Astrocyte (in vitro differentiated cells and primary cell): ENCODE measurements around the gene LOXHD1. TPM values are rescaled to one million over a fixed set of nuclear protein-coding genes. Genes with fewer than 3 reads are reported as not detected.
A peak's percentile ranks its signal among the peaks of the same experiment; 100 is the strongest.

ENCODE experiments used
- DNase-seq: peaks from one replicate; pipeline ENCODE4 v3.0.0-alpha.2; 2010; ENCODE audit warnings: low read depth
- FAIRE-seq: peaks from 2 replicates; lab custom pipeline; 2011; peaks lifted over from hg19 to GRCh38; lab: Jason Lieb, UNC
- H2AFZ ChIP-seq: 2 replicates; pipeline ENCODE4 v1.6.0; 2012; ENCODE audit warnings: low read depth, low read length, inconsistent platforms
- H3K27ac ChIP-seq: 2 replicates; pipeline ENCODE4 v1.5.1; 2011; ENCODE audit warnings: low read depth, low read length, inconsistent platforms
- H3K27me3 ChIP-seq: 2 replicates; pipeline ENCODE4 v1.6.0; 2011; ENCODE audit warnings: low read length, inconsistent platforms; ENCODE audit not compliant: insufficient read depth
- H3K36me3 ChIP-seq: 2 replicates; pipeline ENCODE4 v1.5.1; 2011; ENCODE audit warnings: low read length, inconsistent platforms; ENCODE audit not compliant: insufficient read depth
- H3K4me1 ChIP-seq: 2 replicates; pipeline ENCODE4 v1.5.1; 2011; ENCODE audit warnings: low read length, inconsistent platforms; ENCODE audit not compliant: insufficient read depth
- H3K4me2 ChIP-seq: 2 replicates; pipeline ENCODE4 v1.6.0; 2012; ENCODE audit warnings: low read length, inconsistent platforms
- H3K4me3 ChIP-seq: 2 replicates; pipeline ENCODE4 v1.5.1; 2011; ENCODE audit warnings: low read depth, mild to moderate bottlenecking, low read length, inconsistent platforms; ENCODE audit not compliant: insufficient read depth
- H3K79me2 ChIP-seq: 2 replicates; pipeline ENCODE4 v1.6.0; 2012; ENCODE audit warnings: mild to moderate bottlenecking, low read length, inconsistent platforms; ENCODE audit not compliant: insufficient read depth
- H3K9ac ChIP-seq: 2 replicates; pipeline ENCODE4 v1.6.0; 2012; ENCODE audit warnings: mild to moderate bottlenecking, low read length, inconsistent platforms
- H3K9me3 ChIP-seq: 2 replicates; pipeline ENCODE4 v1.5.1; 2012; ENCODE audit warnings: low read depth, mild to moderate bottlenecking, low read length, inconsistent platforms; ENCODE audit not compliant: insufficient read depth
- H4K20me1 ChIP-seq: 2 replicates; pipeline ENCODE4 v1.6.0; 2012; ENCODE audit warnings: low read length, inconsistent platforms; ENCODE audit not compliant: insufficient read depth
- H3K27ac Mint-ChIP-seq: one replicate; pipeline ENCODE4 v1.8.0; 2021; ENCODE audit warnings: mild to moderate bottlenecking, mixed read lengths; ENCODE audit not compliant: unreplicated experiment
- H3K27me3 Mint-ChIP-seq: one replicate; pipeline ENCODE4 v1.8.0; 2021; ENCODE audit warnings: low read depth, mixed read lengths; ENCODE audit not compliant: unreplicated experiment
- H3K36me3 Mint-ChIP-seq: one replicate; pipeline ENCODE4 v1.8.0; 2021; ENCODE audit warnings: low read depth, mixed read lengths; ENCODE audit not compliant: unreplicated experiment
- H3K4me1 Mint-ChIP-seq: one replicate; pipeline ENCODE4 v1.8.0; 2021; ENCODE audit warnings: low read depth, mixed read lengths; ENCODE audit not compliant: unreplicated experiment
- H3K4me3 Mint-ChIP-seq: one replicate; pipeline ENCODE4 v1.8.0; 2021; ENCODE audit warnings: mild to moderate bottlenecking, moderate library complexity, mixed read lengths; ENCODE audit not compliant: unreplicated experiment
- H3K9me3 Mint-ChIP-seq: one replicate; pipeline ENCODE4 v1.8.0; 2021; ENCODE audit warnings: mild to moderate bottlenecking, mixed read lengths; ENCODE audit not compliant: unreplicated experiment
- EZH2 ChIP-seq: IDR thresholded peaks from 2 replicates; pipeline ENCODE4 v1.6.1; 2012; ENCODE audit warnings: mild to moderate bottlenecking, low read length, inconsistent platforms; ENCODE audit not compliant: insufficient read depth
- total RNA-seq: library from RNA; stranded (reverse); gene quantifications from 2 replicates; pipeline ENCODE4 v1.2.1, GENCODE V29; 2021
- TF ChIP-seq, protein P1 (sequence below): IDR thresholded peaks from 2 replicates; pipeline ENCODE4 v1.5.1; 2011; ENCODE audit warnings: low read depth, mild to moderate bottlenecking, inconsistent platforms, low read length, moderate library complexity; ENCODE audit not compliant: insufficient read depth

Gene LOXHD1
- total RNA-seq, 1 donor from 2014 or later, result not detected

DNA sequence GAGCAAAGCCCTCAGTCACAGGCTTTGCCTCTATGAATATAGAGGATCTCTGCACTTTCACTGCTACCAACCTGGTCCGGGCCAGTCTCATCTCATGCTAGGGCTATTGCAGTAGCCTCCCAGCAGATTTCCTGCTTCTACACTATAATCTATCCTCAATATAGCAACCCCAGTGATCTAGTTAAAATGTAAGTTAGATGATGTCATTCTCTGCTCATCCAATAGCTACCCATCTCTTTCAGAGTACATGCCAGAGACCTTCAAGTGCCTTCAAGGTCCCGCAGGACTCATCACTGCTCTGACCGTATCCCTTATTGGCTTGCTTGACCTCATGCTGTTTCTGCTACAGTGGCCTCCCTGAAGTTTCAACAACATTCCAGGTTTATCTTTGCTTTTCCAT, 186.3 kb downstream of the LOXHD1 start:
- DNase-seq (no peak), FAIRE-seq (no peak)
- Histone ChIP-seq H3K4me2 (no peak overlapping the region), H2AFZ (no peak overlapping the region), H3K27ac (no peak overlapping the region), H3K27me3 (peaks cover 4% of the 10 kb centered on the region), H3K9ac (no peak overlapping the region), H3K4me1 (no peaks in the 10 kb centered on the region), H3K9me3 (no peaks in the 10 kb centered on the region), H4K20me1 (no peaks in the 10 kb centered on the region), H3K4me3 (no peak overlapping the region), H3K36me3 (no peaks in the 10 kb centered on the region), H3K79me2 (no peaks in the 10 kb centered on the region)
- no peaks in the 10 kb centered on the region for H3K36me3 Mint-ChIP-seq
- H3K9me3 Mint-ChIP-seq, result no peaks in the 10 kb centered on the region
- H3K4me3 Mint-ChIP-seq, result no peak overlapping the region
- H3K27me3 Mint-ChIP-seq, result peaks cover 46% of the 10 kb centered on the region
- peaks cover 3% of the 10 kb centered on the region for H3K4me1 Mint-ChIP-seq
- no peak overlapping the region for H3K27ac Mint-ChIP-seq
- TF ChIP-seq, protein P1, sequence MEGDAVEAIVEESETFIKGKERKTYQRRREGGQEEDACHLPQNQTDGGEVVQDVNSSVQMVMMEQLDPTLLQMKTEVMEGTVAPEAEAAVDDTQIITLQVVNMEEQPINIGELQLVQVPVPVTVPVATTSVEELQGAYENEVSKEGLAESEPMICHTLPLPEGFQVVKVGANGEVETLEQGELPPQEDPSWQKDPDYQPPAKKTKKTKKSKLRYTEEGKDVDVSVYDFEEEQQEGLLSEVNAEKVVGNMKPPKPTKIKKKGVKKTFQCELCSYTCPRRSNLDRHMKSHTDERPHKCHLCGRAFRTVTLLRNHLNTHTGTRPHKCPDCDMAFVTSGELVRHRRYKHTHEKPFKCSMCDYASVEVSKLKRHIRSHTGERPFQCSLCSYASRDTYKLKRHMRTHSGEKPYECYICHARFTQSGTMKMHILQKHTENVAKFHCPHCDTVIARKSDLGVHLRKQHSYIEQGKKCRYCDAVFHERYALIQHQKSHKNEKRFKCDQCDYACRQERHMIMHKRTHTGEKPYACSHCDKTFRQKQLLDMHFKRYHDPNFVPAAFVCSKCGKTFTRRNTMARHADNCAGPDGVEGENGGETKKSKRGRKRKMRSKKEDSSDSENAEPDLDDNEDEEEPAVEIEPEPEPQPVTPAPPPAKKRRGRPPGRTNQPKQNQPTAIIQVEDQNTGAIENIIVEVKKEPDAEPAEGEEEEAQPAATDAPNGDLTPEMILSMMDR, result no peak
- no peak for TF ChIP-seq EZH2

DNA sequence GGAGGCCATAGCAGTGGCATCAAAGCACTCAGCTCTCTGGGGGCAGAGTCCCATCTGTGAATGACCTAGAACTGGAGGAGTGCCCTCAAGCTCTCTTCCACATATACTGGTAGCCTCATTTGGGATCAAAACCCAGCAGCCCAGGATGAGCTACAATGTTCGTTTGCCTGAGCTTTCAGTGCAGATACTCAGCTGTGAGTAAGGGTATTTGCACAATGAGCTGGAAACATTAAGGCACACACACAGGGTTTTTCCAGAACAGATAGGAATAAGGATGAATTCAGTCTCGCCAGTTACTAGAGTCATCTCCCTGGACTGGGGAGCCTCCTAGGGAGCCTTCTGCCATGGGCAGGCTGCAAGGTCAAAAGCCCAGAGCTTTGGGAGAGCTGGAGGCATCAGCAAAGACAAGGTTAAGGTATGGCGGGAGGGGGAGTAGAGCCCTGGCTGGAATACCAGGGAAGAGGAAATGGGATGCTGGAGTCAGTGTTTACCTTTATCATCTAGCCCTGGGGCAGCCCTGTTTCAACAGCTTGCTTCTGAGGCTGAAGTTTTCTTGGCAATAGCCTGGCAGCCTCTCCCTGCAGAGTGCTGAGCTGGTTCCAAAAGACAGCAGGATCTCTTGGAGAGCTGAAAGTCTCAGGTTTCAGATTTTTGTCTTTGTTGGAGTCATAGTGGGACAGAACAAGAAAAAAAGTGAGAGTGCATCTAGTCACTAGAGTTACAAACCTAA, 187.7 kb downstream of the LOXHD1 start:
- H3K4me2 ChIP-seq, result no peak overlapping the region
- H3K36me3 ChIP-seq, result no peaks in the 10 kb centered on the region
- H3K27ac Mint-ChIP-seq, result no peak overlapping the region
- no peaks in the 10 kb centered on the region for H3K9me3 ChIP-seq
- H3K79me2 ChIP-seq, result no peaks in the 10 kb centered on the region
- H3K4me3 Mint-ChIP-seq, result no peak overlapping the region
- H3K4me1 ChIP-seq, result no peaks in the 10 kb centered on the region
- H3K4me3 ChIP-seq, result no peak overlapping the region
- H3K9me3 Mint-ChIP-seq, result peaks cover 2% of the 10 kb centered on the region
- DNase-seq (peak; percentile 6), FAIRE-seq (no peak)
- peaks cover 53% of the 10 kb centered on the region for H3K27me3 Mint-ChIP-seq
- peaks cover 3% of the 10 kb centered on the region for H3K4me1 Mint-ChIP-seq
- H3K36me3 Mint-ChIP-seq, result no peaks in the 10 kb centered on the region
- peaks cover 2% of the 10 kb centered on the region for H3K27me3 ChIP-seq
- no peak overlapping the region for H3K9ac ChIP-seq
- no peak overlapping the region for H2AFZ ChIP-seq
- no peak overlapping the region for H3K27ac ChIP-seq
- no peaks in the 10 kb centered on the region for H4K20me1 ChIP-seq
- TF ChIP-seq, protein P1, result no peak
- no peak for TF ChIP-seq EZH2
